ENCODE data around the gene USF2.

Gene USF2

GRCh38 chr19:35265900-35266519 is 2.8 kb upstream of the USF2 start:
- no peak for DNase-seq

GRCh38 chr19:35266520-35267352 is 2.0 kb upstream of the USF2 start:
- no peak for DNase-seq

GRCh38 chr19:35267353-35267817 is 1.4 kb upstream of the USF2 start:
- DNase-seq, result peak; percentile 56

- DNase-seq, result peak; percentile 74
Observed at GRCh38 chr19:35267818-35268535, 785 bp upstream of the USF2 start.

- peak; percentile 72 for DNase-seq
Observed at GRCh38 chr19:35269438-35270117, 816 bp downstream of the USF2 start.

GRCh38 chr19:35270381-35270811 is 1.6 kb downstream of the USF2 start:
- no peak for DNase-seq

GRCh38 chr19:35271546-35271945 is 2.8 kb downstream of the USF2 start:
- no peak for DNase-seq

GRCh38 chr19:35272122-35272719 is 3.5 kb downstream of the USF2 start:
- DNase-seq, result no peak

- no peak for DNase-seq
Observed at GRCh38 chr19:35272954-35273649, 4.3 kb downstream of the USF2 start.

- no peak for DNase-seq
Observed at GRCh38 chr19:35273686-35274259, 5.0 kb downstream of the USF2 start.

- no peak for DNase-seq
Observed at GRCh38 chr19:35274323-35274722, 5.6 kb downstream of the USF2 start.

- no peak for DNase-seq
Observed at GRCh38 chr19:35276706-35277281, 8.0 kb downstream of the USF2 start.

- DNase-seq, result no peak
Observed at GRCh38 chr19:35278578-35279284, 10.0 kb downstream of the USF2 start.

- no peak for DNase-seq
Observed at GRCh38 chr19:35279374-35279773, 10.6 kb downstream of the USF2 start.

GRCh38 chr19:35279985-35280821 is 11.4 kb downstream of the USF2 start:
- DNase-seq, result no peak

- DNase-seq, result no peak
Observed at GRCh38 chr19:35281303-35281702, 12.5 kb downstream of the USF2 start.

- DNase-seq, result no peak
Observed at GRCh38 chr19:35284153-35285094, 15.7 kb downstream of the USF2 start.

- no peak for DNase-seq
Observed at GRCh38 chr19:35285095-35285449, 16.3 kb downstream of the USF2 start.
